ENCODE data around the gene MTMR3.

MTMR3 gene

DNA sequence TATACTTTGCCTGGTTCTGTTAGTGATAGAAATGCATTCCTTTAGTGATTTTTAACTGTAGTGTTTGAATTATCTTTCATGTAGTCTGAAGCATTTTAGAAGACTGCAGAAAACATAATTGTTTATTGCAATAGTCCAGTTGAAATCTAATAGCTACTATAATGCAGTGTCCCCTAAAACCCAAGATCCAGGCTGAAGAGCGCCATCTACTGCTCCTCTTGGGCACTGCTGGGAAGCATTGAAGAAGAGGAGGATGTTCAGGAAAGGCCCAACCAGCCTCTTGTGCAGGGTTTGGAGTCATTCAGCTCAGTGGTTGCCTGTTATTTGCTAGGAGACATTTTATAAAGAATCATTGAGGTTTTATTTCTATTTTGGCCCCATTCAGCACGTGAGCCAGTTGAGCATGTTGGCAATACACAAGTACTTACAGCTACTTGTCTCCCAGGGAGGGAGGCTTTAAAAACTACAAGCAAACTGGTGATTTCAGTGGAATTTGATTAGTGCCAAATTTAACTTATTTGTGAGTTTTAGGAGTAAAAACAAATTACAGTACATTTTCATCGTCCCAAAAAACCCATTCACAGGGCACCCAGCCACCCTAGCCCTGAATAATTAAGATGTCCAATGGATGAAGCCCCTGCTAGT is 122.4 kb downstream of the MTMR3 start:
- DNase-seq: peak; percentile 74

DNA sequence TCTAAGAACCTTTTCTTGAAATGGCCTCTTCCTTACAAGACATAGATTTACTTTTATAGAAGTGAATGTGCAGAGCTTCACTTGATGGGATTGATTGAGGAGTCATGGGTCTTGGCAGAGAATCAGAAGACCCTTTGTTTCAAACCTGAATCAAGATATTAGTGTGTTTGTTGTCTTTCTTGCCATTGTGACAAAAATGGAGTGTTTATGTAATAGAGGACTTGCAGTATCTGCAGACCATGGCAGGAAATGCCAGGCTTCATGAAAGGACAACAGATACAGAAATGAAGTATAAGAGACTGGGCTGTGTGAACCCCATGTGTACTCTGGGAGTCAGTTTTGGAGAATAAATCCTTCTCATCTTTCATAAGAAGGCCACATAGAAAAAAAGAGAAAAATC is 124.4 kb downstream of the MTMR3 start:
- no peak for DNase-seq

DNA sequence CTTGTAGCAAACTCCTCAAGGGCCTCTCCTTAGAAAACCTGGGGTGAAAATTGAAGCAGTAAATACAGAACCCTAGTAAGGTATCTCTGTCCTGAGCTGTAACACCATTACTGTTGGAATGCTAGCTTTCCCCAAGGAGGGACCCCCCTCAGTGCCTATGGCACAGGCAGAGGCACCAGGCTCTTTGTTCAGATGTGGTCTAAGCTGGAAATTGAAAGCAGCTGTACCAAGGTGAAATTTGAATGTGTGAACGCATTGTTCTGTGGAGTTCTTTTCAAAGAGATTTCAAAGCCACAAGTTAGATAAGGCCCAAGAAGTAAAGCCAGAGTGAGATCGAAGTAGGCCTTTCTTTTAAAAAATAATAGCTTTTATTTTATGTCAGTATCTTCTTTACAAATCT is 125.4 kb downstream of the MTMR3 start:
- no peak for DNase-seq

DNA sequence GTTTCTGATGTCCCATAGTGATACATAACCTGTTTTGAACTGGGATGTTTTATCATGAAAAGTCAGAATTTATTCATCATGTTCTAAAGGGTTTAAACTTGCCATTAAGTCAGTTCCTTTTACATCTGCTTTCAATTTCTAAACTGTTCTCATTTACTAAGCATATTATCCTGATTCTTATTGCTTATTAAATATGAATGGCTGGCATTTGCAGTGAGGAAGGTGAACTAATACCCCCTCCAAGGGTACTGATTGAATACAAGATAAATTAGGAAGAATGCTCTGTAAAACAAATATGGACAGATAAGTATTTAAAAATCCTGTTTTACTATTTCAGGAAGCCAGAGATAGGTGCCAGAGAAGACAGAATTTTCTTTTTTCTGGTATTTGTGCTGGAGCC is 126.5 kb downstream of the MTMR3 start:
- no peak for DNase-seq

DNA sequence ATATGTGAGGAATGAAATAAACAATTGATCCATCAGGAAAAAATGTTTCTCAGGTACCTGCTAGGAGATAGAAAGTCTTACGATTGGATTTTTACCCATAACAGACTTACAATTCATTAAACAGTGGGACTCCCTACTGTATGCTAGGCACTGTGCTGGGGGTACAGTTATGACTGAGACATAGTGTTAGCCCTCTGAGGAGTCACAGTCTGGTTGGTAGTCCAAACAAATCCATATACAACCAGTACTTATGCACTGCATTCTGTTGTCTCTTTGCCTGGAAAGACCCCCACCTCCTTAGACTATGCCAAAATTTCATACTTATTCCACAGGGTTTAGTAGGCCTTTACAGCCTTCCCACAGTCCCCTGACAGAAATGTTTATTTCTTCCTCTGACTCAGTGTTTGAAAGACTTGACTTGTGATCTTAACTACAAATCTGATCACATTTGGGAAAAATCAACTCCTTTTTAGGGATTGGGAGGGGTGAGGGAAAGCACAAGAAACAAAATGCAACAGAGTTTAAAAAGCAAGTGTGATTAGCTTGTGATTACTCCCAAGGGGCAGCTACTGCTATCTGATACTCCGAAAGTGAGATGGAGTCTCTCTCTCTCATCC is 127.9 kb downstream of the MTMR3 start:
- no peak for DNase-seq

DNA sequence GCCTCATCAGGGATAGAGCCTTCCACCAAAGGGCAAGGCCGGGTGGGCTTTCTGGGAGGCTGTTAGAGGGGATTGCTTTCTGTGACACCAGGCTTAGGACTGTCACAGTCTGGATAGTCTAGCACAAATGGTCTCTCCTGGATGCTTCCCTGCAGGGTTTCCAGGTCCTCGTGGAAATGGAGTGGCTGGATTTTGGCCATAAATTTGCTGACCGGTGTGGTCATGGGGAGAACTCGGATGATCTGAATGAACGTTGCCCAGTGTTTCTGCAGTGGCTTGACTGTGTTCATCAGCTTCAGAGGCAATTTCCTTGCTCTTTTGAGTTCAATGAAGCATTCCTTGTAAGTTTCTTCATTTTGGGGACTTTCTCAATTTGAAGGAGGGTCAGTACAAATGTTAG is 130.2 kb downstream of the MTMR3 start:
- no peak for DNase-seq

DNA sequence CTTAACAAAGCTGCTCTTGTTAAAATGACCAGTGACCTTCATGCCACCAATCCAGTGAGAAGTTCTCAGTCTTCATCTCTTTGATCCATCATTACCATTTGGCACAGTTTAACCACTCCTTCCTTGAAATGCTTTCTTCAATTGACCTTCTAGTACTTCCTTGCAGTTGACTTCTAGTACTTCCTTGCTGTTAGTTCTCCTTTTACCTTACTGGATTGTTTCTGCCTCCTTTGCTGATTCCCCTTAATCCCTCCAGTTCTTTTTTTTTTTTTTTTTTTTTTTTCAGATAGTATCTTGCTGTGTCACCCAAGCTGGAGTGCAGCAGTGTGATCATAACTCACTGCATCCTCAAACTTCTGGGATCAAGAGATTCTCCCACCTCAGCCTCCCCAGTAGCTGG is 131.3 kb downstream of the MTMR3 start:
- DNase-seq: no peak

DNA sequence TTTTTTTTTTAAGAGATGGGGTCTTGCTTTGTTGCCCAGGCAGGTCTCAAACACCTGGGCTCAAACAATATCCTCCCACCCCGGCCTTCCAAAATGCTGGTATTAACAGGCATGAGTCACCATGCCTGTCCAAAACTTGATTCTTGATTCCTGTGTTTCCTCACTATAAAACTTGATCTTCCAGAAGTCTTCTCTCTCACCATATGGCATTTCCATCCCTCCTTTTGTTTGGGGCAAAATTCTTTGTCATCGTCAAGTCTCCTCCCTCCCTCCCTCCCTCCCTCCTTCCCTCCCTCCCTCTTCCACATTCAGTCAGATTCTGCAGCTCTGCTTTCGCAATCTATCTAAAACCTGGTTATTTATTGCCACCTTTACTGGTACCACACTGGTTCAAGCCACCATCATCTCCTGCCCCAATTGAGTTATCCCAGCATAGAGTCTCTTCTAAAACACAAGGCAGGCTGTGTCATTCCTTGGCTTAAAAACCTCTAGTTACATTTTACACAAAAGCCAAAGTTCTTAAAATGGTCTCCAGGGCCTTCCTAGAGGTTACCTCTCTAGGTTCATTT is 132.3 kb downstream of the MTMR3 start:
- DNase-seq: no peak

DNA sequence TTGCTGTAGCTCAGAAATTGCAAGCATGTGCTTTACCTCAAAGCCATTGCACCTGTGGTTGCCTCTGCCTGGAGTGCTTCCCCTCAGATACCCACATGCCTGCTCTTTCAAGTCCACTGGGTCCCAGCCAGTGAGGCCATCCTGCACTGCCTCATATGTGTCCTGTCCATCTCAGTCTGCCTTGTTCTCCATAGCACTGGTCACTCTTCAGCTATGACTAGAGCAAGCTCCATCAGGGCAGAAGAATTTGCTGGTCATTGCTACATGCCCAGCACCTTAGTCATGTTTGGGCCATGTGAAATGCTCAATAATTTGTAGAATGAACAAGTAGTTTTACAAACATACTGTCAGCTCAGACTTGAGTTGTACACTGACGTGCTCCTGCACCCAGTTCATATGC is 132.9 kb downstream of the MTMR3 start:
- no peak for DNase-seq

DNA sequence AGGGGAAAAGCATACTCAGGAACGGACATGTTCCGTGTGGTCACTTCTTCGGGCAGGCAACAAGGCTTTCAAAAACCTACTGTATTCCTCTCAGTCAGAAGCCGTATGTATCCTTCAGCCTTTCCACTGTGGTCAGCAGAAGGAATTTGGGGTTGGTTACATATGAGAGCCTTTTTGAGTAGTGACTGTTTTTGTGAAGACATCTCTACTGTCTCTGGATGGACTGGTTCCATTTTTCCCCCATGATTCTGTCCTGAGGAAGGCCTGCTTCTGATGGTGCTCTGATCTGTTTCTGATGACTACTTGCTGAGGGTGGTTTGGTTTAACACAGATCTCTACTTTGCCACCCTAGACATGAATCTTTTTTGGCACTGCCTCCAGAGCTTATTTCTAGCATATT is 133.6 kb downstream of the MTMR3 start:
- DNase-seq: no peak

DNA sequence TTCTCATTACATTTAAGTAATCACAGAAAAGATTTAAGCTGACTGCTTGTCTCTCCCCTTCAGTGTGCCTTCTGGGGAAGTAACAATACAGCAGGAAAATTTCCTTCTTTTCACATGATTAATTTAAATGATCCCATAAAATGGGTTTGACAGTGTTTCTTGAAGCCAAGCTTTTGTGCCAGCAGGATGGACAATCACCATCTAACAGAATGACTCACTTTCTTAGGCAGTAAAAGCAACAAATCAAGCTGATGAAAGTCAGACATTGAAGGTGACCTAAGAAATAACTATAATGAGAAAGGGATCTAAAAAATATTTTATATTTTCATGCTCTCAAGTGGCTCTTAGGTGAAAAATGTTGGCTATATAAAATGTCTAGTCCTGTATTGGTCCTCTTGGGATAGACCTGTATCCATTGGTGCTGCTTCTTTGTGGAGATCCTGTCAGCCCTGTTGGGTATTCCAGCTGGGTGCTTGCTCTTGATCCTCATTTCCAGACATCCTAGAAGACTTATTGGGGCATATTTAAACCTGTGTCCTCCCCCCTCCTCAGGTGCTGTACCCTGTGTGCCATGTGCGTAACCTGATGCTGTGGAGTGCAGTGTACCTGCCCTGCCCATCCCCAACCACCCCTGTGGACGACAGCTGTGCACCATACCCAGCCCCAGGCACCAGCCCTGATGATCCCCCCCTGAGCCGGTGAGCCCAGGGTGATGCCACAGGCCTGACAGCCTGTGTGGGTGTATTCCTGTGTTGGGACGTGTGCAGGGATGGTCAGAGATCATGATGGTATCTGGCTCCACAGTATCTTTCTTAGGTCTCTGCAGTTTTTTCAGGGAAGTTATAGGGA is 134.6 kb downstream of the MTMR3 start:
- DNase-seq: no peak

DNA sequence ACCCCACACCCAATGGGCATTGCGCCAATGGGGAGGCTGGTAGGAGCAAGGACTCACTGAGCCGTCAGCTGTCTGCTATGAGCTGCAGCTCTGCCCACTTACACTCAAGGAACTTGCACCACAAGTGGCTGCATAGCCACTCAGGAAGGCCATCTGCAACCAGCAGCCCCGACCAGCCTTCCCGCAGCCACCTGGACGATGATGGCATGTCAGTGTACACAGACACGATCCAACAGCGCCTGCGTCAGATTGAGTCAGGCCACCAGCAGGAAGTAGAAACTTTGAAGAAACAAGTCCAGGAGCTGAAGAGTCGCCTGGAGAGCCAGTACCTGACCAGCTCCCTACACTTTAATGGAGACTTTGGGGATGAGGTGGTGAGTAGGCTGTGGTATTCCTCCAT is 137.5 kb downstream of the MTMR3 start:
- DNase-seq: no peak

DNA sequence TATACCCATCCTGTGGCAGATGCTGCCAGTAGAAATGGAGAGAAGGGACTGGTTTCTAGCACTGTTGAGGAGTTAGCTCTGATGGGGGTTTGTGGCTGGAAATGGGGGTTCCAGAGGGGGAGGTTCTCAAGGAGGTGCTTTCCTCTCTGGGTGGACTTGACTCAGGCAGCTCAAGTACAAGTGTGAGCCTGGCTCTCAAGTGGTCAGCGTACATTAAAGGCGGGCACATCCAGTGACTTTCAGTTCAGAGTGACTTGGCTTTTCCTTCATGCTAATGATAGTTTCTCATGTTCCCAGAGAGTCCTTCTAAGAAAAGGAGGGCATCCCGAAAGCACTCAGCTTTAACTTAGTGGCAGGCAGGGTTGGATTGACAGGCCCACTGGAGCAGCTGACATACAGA is 138.4 kb downstream of the MTMR3 start:
- no peak for DNase-seq

DNA sequence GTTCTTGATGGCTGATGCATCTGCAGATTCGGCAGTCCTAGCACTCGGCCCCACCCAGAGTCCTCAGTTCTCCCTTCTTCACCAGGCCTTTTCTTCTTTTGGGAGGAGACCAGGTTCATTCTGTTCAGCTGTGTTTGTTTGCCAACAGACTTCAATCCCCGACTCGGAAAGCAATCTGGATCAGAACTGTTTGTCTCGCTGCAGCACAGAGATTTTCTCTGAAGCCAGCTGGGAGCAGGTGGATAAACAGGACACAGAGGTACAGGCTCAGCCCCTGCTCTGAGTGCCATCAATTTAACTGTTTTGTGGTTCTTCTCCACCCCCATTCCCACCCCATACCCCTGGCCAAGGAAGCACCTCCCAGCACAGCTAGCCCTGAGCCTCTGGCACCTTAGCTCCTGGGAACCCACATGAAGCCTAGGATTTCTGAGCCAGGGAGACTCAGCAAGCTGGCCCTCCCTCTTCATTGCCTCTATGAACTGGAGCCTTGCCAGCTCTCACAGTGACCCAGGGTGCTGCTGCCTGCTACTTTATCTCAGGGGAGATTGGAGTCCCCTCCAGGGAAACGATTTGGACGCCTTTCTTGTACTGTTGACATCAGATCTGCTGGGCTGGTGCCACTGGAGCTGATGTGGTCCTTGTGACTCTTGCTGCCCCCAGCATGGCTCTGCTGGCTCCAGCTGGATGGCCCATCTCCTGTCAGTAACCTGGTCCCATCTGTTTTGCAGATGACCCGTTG is 139.1 kb downstream of the MTMR3 start:
- DNase-seq: peak; percentile 49

DNA sequence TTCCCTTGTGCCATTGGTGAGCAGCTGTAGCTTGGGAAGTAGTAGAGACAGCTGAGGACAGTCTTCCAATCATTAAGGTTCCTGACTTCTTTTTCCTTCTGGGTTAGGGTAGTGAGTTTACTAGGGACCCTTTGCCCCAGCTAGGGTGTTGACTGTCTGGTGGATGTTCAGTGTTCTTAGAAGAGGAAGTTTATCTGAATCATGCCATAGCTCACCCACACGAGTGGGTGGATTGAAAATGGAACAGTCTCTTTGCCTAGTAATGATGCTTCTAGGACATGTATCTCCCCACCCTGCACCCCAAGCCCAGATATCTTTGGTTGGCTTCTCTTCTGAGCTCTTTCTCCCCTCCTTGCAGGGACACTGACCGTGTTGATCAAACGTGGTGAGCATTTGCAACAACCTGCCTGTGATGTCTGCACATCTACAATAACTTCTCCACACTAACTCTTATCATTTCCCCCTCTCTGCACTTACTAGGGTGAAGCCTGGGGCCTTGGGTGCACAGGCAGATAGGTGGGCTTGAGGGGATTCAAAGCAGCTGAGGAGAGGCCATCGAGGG is 140.2 kb downstream of the MTMR3 start:
- DNase-seq: no peak

DNA sequence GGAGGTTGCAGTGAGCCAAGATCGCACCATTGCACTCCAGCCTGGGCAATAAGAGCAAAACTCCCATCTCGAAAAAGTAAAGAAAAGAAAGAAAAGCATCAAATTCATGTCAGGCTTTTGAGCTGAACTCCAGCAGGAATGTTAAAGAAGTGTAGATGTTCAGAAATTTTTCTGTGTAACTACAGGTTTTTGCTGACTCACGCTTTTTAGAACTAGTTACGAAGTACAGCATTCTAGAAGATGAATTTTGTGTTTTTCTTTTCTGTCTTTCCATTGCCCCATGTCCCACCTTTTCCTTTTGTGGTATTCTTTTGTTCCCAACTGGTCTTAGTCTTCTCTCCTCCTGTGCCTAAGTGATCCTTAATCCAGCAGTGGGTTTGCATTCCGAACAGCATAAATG is 141.3 kb downstream of the MTMR3 start:
- DNase-seq: no peak

DNA sequence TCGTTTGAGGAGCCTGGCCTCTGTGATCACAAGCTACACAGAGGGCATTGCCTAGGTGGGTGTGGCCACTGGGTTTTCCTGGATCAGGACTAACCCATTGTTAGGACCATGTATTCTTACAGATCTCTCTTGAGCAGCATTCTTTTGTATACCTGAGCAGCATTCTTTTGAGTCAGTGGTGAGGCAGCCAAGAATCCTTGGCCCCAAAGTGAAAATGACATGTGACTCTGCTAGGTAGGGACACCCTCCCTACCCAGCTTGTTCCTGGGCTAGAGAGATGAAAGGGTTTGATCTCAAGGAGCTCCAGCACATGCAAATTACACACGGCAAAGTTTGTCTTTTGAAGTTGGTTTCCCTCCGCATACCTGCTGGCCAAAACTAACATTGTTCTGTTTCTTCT is 142.2 kb downstream of the MTMR3 start:
- DNase-seq: no peak

DNA sequence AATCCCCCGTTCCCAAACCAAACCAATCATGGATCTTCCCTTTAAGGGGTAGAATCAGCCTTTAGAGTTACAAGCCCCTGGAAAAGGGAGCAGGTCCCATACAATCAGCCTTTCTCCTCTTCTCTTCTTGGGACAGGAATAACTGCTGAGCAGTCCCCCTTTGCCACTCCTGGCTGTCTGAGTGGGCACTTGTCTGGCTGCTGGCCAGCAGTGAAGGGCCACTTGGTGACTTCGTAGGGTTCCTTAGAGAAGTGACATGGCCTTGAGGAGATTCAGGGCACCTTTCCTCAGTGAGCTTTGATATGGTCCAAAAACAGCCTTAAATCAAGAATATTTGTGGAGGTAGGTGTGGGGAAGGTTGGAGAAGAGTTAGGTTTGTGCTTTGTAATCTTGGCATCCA is 143.8 kb downstream of the MTMR3 start:
- no peak for DNase-seq

DNA sequence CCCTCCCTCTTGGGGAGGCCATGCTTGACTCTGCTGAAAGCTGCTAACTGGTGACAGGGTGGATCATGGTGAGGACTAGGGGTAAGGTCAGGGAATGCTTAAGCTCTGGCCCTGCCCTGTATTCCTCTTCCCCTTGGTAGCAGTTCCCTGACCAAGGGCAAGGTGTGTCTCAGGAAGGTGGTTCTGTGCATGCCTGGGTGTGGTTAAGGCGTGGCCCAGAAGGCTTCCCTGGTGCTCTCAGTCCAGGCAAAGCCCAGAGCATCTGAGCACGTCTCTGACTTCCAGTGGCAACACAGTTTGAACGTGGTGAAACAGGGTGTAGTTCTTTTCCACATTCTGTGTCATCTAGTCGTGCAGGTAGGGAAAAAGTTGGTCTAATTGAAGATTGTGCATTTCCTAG is 144.2 kb downstream of the MTMR3 start:
- no peak for DNase-seq

DNA sequence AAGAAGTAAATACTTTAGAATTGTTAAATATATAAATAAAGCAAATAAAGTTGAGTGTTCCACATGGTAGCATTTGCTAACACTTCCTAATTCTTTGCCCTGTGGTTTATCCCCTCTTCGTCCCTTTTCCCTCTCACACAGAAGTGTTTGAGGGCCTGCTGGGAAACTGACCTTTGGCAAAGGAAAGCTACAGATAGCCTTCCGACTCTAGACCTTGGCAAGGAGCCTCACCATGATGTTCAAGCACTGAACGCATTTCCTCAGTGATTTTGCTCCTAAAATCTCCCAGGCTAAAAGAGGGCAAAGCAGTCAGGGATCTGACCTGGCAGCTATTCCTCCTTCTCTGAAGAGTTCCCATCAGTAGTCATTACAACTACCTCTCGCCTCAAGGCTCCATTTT is 144.8 kb downstream of the MTMR3 start:
- DNase-seq: no peak

DNA sequence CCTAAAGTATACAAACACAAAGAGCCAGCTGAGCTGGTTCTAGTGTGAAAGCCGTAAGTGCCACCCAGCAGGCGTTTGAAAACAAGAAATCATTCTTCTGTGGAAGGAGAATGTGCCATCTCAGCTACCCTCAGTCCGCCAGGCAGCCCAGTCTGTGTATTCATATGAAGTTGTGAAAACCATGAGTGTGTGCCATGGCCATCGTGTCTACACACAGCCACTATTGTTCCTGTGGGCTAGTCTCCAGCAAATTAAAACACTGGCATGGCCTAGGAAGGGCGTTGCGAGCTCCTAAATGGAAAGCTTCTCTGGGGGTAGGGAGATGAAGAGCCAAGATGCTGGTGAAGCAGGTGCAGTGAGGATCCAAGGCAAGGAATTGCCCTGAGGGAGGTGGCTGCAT is 145.8 kb downstream of the MTMR3 start:
- no peak for DNase-seq

DNA sequence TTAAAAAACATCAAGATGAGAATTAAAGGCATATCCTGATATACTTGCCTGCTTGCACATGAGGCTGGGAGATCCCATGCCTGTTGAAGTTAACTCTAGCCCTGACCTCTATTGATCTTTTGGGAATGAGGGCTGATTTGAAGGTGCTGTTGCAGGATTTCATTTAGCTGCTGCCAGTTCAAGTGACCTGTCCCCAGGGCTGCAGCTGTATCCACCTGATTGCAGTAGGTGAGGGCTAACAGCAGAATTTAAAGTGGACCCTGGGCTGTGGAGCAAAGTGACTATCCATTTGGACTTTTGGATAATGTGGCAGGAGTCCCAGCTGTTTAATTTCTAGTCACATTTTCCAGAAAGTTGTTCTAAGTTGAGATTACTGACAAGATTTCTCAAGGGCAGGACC is 146.5 kb downstream of the MTMR3 start:
- DNase-seq: no peak

DNA sequence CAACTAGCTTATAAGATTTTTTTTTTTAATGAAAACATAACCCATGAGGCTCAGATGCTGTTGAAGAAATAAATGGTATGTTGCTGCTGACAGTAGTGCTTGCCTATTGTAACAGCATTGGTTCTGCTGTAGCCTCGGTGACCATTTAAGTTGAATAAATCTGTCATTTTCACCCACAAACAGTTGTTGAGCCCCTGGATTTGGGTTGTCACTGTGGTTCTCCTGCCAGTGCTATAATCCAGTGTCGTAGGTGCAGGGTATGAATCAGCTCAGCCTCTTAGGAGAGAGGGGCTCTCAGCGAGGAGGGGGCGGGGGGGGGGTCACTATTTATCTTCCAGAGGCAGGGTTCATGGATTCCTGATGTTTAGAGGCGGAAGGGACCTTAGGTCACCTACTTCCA is 147.4 kb downstream of the MTMR3 start:
- no peak for DNase-seq

Data from NCI-H1092 (cell line).